LNCaP clone FGC (cell line): Measurements from ENCODE around the gene CRELD2.

ENCODE experiments used
- DNase-seq: peaks from one replicate; pipeline ENCODE4 v3.0.0-alpha.2; 2011; ENCODE audit warnings: low read depth
- H3K4me3 ChIP-seq: 2 replicates; pipeline ENCODE4 v1.5.1; 2011; ENCODE audit warnings: mild to moderate bottlenecking, low read depth, low read length, control low read depth
- TF ChIP-seq, protein P1 (sequence below): IDR thresholded peaks from 2 replicates; pipeline ENCODE4 v1.5.1; 2012; ENCODE audit warnings: mild to moderate bottlenecking; ENCODE audit not compliant: control insufficient read depth, insufficient read depth; ENCODE audit errors: extremely low read depth

CRELD2 gene

GRCh38 chr22:49873228-49873940, 45.0 kb upstream of the CRELD2 start:
- DNase-seq, result no peak
- TF ChIP-seq, protein P1, sequence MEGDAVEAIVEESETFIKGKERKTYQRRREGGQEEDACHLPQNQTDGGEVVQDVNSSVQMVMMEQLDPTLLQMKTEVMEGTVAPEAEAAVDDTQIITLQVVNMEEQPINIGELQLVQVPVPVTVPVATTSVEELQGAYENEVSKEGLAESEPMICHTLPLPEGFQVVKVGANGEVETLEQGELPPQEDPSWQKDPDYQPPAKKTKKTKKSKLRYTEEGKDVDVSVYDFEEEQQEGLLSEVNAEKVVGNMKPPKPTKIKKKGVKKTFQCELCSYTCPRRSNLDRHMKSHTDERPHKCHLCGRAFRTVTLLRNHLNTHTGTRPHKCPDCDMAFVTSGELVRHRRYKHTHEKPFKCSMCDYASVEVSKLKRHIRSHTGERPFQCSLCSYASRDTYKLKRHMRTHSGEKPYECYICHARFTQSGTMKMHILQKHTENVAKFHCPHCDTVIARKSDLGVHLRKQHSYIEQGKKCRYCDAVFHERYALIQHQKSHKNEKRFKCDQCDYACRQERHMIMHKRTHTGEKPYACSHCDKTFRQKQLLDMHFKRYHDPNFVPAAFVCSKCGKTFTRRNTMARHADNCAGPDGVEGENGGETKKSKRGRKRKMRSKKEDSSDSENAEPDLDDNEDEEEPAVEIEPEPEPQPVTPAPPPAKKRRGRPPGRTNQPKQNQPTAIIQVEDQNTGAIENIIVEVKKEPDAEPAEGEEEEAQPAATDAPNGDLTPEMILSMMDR, result no peak
- H3K4me3 ChIP-seq, result no peak overlapping the region

- TF ChIP-seq, protein P1, result no peak
- DNase-seq, result no peak
- H3K4me3 ChIP-seq, result no peak overlapping the region
Measured at GRCh38 chr22:49877642-49878041, 40.8 kb upstream of the CRELD2 start.

GRCh38 chr22:49878206-49878605, 40.2 kb upstream of the CRELD2 start:
- H3K4me3 ChIP-seq, result no peak overlapping the region
- TF ChIP-seq, protein P1, result no peak
- no peak for DNase-seq

DNA sequence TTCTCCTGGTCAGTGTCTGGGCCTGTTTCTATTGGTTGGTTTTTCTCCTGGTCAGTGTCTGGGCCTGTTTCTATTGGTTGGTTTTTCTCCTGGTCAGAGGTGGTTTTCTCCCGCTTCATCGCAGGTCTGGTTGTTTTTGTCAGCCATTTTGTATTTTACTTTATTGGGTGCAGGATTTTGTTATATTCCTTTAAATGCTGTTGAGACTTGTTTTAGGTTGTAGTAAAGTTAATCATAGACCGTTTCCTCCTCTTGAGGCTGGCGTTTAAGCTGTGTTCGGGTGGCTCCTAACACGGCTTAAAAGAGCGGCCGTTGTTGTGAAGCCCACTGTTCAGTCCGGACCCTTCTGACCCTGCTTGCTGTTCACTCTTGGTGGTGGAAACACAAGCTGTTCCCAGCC, 38.6 kb upstream of the CRELD2 start:
- H3K4me3 ChIP-seq, result no peak overlapping the region
- no peak for DNase-seq

GRCh38 chr22:49880281-49880680, 38.2 kb upstream of the CRELD2 start:
- H3K4me3 ChIP-seq, result no peak overlapping the region
- TF ChIP-seq, protein P1, result no peak
- DNase-seq, result no peak

More for the DNA sequence above, 38.6 kb upstream of the CRELD2 start:
- TF ChIP-seq, protein P1, result no peak

GRCh38 chr22:49881856-49882255, 36.6 kb upstream of the CRELD2 start:
- H3K4me3 ChIP-seq, result no peak overlapping the region
- no peak for DNase-seq

More at GRCh38 chr22:49881856-49882255, 36.6 kb upstream of the CRELD2 start:
- TF ChIP-seq, protein P1, result no peak
